ENCODE results near the gene EPAS1.

DNA sequence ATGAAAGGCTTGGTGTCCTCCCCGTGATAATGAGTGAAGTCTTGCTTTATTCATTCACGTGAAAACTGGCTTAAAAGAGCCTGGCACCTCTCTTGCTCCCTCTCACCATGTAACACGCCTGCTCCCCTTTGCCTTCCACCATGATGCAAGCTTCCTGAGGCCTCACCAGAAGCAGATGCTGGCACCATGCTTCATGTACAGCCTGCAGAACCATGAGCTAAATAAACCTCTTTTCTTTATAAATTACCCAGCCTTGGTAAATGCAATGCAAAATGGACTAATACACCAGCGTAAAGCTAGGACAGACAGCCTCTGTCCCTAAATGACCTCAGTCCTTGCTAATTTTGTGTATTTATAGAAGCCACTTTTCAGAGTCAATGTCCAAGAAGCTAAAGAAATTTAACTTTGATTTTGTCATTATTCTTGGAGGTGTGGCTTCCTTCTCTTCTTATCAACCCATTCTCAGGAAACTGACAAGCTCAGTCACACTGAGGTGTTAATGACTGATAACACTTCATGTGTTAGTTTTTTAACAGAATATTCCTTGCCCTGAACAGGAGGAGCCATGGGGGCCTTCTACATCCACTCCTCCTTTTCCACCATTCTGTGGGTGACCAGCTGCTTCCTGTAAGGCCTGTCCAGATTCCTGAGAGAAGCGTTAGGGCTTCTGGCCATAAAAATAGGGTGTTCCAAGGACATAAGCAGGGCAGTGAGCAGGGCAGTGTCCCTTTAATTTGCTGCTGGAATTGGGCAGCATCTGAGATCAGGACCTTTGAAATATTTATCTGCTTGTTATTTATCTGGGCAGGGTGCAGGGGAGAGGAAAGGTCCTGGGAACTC is 38.0 kb upstream of the EPAS1 start:
- TF ChIP-seq EZH2 (IDR thresholded peaks at IDR 0.05; ENCODE audit: insufficient read depth, poor library complexity, severe bottlenecking) (no peak), EZH2phosphoT487 (IDR thresholded peaks at IDR 0.05; ENCODE audit: insufficient read depth, low read depth) (no peak)
